Uterus (tissue), 4 donors: ENCODE measurements around the gene EP400. TPM values are rescaled to one million over a fixed set of nuclear protein-coding genes. Genes with fewer than 3 reads are reported as not detected.

Experiments used
- DNase-seq, 2 donors: peaks; one replicate each; pipeline ENCODE4 v3.0.0-alpha.2; 2019 to 2020
- H3K27ac ChIP-seq, 2 donors: fragments of 200-600 bp; sonication (generic); 1 replicate in 1 of 2; 2 replicates in 1 of 2; pipeline ENCODE4 v1.5.1; 2016 to 2018
- H3K27me3 ChIP-seq, 2 donors: fragments of 200-600 bp; sonication (generic); one replicate each; pipeline ENCODE4 v1.5.1; 2018 to 2019; ENCODE audit warnings: control low read depth in 1 of 2
- H3K36me3 ChIP-seq, 2 donors: fragments of 200-600 bp; sonication (generic); one replicate each; pipeline ENCODE4 v1.5.1; 2019; ENCODE audit warnings: control low read depth in 1 of 2
- H3K4me1 ChIP-seq, 2 donors: fragments of 200-600 bp; sonication (generic); one replicate each; pipeline ENCODE4 v1.5.1; 2018 to 2019; ENCODE audit warnings: control low read depth in 1 of 2
- H3K4me3 ChIP-seq, 2 donors: fragments of 200-600 bp; sonication (generic); 1 replicate in 1 of 2; 2 replicates in 1 of 2; pipeline ENCODE4 v1.5.1; 2018 to 2019; ENCODE audit warnings: mild to moderate bottlenecking in 1 of 2
- H3K9me3 ChIP-seq, 2 donors: fragments of 200-600 bp; sonication (generic); one replicate each; pipeline ENCODE4 v1.5.1; 2019; ENCODE audit warnings: control low read depth in 1 of 2
- POLR2A ChIP-seq, 2 donors: fragments of 450-650 bp; IDR thresholded peaks; one replicate each; pipeline ENCODE4 v1.6.1; 2016; ENCODE audit warnings: antibody characterized with exemption in 2 of 2, mild to moderate bottlenecking in 1 of 2, moderate library complexity in 1 of 2
- intact Hi-C: fragments of 100-400 bp; cut with DNase I; formaldehyde crosslinking; loops from one replicate; pipeline ENCODE4 v1.15.1; 2023; ENCODE audit warnings: low total_unique reads
- total RNA-seq, 4 donors: library from RNA; depleted of rRNA in 3 of 4; stranded (reverse); fragments of >200 nt in 3 of 4; gene quantifications; one replicate each; pipeline versions ENCODE4 v1.1.0 to v1.2.4, GENCODE V29; 2014 to 2023
- TF ChIP-seq, protein P1 (sequence below), 4 experiments: fragments of 200-600 bp in 2 of 4; fragments of 450-650 bp in 2 of 4; sonication (generic) in 2 of 4; IDR thresholded peaks; one replicate each; pipeline ENCODE4 v1.5.1; 2016 to 2019; ENCODE audit warnings: antibody characterized with exemption in 4 of 4, mild to moderate bottlenecking in 2 of 4, moderate library complexity in 1 of 4
- donor health status: DM: yes; HTN: yes; CAD: no.

The EP400 gene
- total RNA-seq, 4 donors from 2014 or later, result 11.8 to 70.6 (median 28.2) TPM

DNA sequence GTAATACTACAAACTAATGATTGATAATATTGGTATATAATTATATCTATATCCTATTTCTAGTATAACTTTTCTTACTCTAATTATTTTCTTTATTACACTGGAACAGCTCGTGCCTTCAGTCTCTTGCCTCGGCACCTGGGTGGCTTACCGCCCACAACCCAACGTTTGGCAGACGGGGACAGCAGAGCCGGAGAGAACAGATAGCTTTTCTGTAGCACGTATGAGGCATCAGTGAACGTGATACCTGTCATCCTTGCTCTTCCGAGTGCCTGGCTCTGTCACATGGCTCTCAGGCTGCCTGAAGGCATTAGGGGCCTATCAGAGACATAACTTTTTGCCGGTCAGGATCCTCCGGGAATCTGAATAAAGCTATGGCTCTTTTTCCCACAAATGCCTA lies 15.2 kb upstream of the EP400 start:
- Histone ChIP-seq H3K27ac (no peak overlapping the region), H3K36me3 (no peaks in the 10 kb centered on the region), H3K4me1 (peaks cover 0 to 6% of the 10 kb centered on the region in 2 donors), H3K4me3 (no peak overlapping the region), H3K9me3 (no peaks in the 10 kb centered on the region), H3K27me3 (no peaks in the 10 kb centered on the region)
- TF ChIP-seq, protein P1, sequence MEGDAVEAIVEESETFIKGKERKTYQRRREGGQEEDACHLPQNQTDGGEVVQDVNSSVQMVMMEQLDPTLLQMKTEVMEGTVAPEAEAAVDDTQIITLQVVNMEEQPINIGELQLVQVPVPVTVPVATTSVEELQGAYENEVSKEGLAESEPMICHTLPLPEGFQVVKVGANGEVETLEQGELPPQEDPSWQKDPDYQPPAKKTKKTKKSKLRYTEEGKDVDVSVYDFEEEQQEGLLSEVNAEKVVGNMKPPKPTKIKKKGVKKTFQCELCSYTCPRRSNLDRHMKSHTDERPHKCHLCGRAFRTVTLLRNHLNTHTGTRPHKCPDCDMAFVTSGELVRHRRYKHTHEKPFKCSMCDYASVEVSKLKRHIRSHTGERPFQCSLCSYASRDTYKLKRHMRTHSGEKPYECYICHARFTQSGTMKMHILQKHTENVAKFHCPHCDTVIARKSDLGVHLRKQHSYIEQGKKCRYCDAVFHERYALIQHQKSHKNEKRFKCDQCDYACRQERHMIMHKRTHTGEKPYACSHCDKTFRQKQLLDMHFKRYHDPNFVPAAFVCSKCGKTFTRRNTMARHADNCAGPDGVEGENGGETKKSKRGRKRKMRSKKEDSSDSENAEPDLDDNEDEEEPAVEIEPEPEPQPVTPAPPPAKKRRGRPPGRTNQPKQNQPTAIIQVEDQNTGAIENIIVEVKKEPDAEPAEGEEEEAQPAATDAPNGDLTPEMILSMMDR (IDR thresholded peaks at IDR 0.05), result no peak
- no peak for TF ChIP-seq POLR2A (IDR thresholded peaks at IDR 0.05)
- no peak for DNase-seq
- intact Hi-C loops, result no loop called here

DNA sequence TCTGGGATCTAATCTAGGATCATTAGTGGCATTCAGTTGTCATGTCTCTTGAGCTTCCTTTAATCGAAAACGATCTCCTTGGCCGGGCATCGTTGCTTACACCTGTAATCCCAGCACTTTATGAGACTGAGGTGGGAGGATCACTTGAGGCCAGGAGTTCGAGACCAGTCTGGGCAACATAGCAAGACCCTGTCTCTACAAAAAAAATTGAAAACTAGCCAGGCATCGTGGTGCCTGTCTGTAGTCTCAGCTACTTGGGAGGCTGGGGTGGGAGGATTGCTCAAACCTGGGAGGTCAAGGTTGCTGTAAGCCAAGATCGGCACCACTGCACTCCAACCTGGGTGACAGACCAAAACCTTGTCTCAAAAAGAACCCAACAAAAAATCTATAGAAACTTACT lies 11.7 kb upstream of the EP400 start:
- TF ChIP-seq, protein P1 (IDR thresholded peaks at IDR 0.05), result no peak
- no peak for TF ChIP-seq POLR2A (IDR thresholded peaks at IDR 0.05)
- no peak for DNase-seq

DNA sequence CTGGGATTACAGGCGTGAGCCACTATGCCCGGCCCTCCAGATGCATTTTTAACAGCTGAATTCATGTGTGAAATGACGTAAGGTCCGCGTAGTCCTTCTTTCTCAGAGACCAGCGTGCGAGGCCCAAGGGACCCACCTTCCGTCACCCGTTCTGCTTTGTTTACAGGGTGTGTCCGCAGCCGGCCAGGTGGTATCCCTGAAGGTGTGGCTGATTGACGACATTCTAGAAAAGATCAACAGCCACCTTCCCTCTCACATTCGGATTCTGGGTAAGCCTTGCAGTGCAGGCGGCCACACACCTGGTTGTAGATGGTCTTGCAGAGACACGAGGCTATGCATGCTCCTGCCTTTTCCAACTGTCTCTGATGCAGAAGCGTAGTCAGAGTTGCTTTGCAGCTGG lies 10.7 kb upstream of the EP400 start:
- intact Hi-C loops, result no loop called here
- no peak for DNase-seq
- Histone ChIP-seq H3K36me3 (no peaks in the 10 kb centered on the region), H3K27ac (no peak overlapping the region), H3K4me3 (no peak overlapping the region), H3K9me3 (no peaks in the 10 kb centered on the region), H3K27me3 (no peaks in the 10 kb centered on the region), H3K4me1 (no peaks in the 10 kb centered on the region)
- no peak for TF ChIP-seq POLR2A (IDR thresholded peaks at IDR 0.05)

More for the DNA sequence above, 11.7 kb upstream of the EP400 start:
- H3K36me3 ChIP-seq, result no peaks in the 10 kb centered on the region
- no peaks in the 10 kb centered on the region for H3K4me1 ChIP-seq
- no peaks in the 10 kb centered on the region for H3K27me3 ChIP-seq
- H3K27ac ChIP-seq, result no peak overlapping the region
- intact Hi-C loops, result no loop called here
- H3K4me3 ChIP-seq, result no peak overlapping the region
- no peaks in the 10 kb centered on the region for H3K9me3 ChIP-seq

DNA sequence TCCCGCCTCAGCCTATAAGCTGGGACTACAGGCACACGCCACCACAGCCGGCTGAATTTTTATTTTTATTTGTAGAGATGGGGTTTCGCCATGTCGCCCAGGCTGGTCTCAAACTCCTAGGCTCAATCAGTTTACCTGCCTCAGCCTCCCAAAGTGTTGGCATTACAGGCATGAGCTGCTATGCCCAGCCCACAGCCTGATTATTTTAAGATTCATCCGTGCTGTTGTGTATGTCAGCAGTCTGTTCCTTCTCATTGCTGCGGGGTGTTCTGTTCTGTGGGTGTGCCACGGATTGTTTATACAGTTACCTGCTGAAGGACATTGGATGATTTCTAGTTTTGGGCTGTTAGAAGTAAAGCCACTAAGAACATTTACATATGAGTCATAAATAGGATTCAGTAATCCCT lies 9.6 kb upstream of the EP400 start:
- Histone ChIP-seq H3K36me3 (no peaks in the 10 kb centered on the region), H3K4me3 (no peak overlapping the region), H3K27ac (no peak overlapping the region)

DNA sequence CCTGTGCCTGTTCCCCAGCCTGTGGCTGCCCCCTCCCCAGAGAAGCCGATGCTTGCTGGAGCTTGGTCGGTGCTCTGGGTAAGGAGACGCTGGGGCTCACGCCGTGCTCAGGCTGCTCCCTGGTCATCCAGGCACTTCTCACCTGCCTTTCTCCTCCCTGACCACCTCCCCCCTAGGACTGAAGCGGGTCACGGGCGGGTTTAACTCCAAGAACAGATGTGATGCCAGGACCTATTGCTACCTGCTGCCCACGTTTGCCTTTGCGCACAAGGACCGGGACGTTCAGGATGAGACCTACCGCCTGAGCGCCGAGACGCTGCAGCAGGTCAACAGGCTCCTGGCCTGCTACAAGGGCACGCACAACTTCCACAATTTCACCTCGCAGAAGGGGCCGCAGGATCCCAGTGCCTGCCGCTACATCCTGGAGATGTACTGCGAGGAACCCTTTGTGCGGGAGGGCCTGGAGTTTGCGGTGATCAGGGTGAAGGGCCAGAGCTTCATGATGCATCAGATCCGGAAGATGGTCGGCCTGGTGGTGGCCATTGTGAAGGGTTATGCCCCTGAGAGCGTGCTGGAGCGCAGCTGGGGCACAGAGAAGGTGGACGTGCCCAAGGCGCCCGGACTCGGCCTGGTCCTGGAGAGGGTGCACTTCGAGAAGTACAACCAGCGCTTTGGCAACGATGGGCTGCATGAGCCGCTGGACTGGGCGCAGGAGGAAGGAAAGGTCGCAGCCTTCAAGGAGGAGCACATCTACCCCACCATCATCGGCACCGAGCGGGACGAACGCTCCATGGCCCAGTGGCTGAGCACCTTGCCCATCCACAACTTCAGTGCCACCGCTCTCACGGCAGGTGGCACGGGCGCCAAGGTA lies 8.4 kb upstream of the EP400 start:
- no peaks in the 10 kb centered on the region for H3K36me3 ChIP-seq
- DNase-seq, result no peak
- no peaks in the 10 kb centered on the region for H3K4me1 ChIP-seq
- no peak overlapping the region for H3K4me3 ChIP-seq
- TF ChIP-seq, protein P1 (IDR thresholded peaks at IDR 0.05), result no peak
- TF ChIP-seq POLR2A (IDR thresholded peaks at IDR 0.05), result no peak
- intact Hi-C loops, result no loop called here
- H3K27ac ChIP-seq, result no peak overlapping the region
- H3K9me3 ChIP-seq, result no peaks in the 10 kb centered on the region
- no peaks in the 10 kb centered on the region for H3K27me3 ChIP-seq

More for the DNA sequence above, 9.6 kb upstream of the EP400 start:
- Histone ChIP-seq H3K27me3 (no peaks in the 10 kb centered on the region), H3K4me1 (no peaks in the 10 kb centered on the region), H3K9me3 (no peaks in the 10 kb centered on the region)
- TF ChIP-seq, protein P1 (IDR thresholded peaks at IDR 0.05), result no peak
- no peak for TF ChIP-seq POLR2A (IDR thresholded peaks at IDR 0.05)
- DNase-seq, result no peak
- intact Hi-C loops, result no loop called here
